Loucy (cell line): ENCODE measurements around the gene NKX2-3.

ENCODE experiments used
- H2AFZ ChIP-seq: fragments of 200-600 bp; sonication (generic); 2 replicates; pipeline ENCODE4 v1.6.0; 2016; ENCODE audit warnings: antibody characterized with exemption, mild to moderate bottlenecking, low read length, moderate library complexity
- H3F3A ChIP-seq: fragments of 200-600 bp; 2 replicates; pipeline ENCODE4 v1.6.0; 2016; ENCODE audit warnings: antibody characterized with exemption, low read depth, mild to moderate bottlenecking
- H3K27me3 ChIP-seq: fragments of 200-600 bp; sonication (generic); 2 replicates; pipeline ENCODE4 v1.6.1; 2014; ENCODE audit warnings: low read length, mild to moderate bottlenecking; ENCODE audit not compliant: insufficient read depth, poor library complexity, severe bottlenecking
- H3K36me3 ChIP-seq: fragments of 200-600 bp; sonication (generic); 2 replicates; pipeline ENCODE4 v1.6.1; 2016; ENCODE audit warnings: low read length; ENCODE audit not compliant: insufficient read depth
- H3K4me1 ChIP-seq: fragments of 200-600 bp; sonication (generic); 2 replicates; pipeline ENCODE4 v1.5.1; 2014; ENCODE audit warnings: low read length, mild to moderate bottlenecking; ENCODE audit not compliant: insufficient read depth, poor library complexity, severe bottlenecking
- H3K4me2 ChIP-seq: fragments of 200-600 bp; sonication (generic); 2 replicates; pipeline ENCODE4 v1.6.0; 2014; ENCODE audit warnings: antibody characterized with exemption, low read length, low read depth, mild to moderate bottlenecking; ENCODE audit not compliant: poor library complexity, severe bottlenecking
- H3K4me3 ChIP-seq: fragments of 200-600 bp; sonication (generic); 2 replicates; pipeline ENCODE4 v1.5.1; 2014; ENCODE audit warnings: low read length, mild to moderate bottlenecking, mixed read lengths; ENCODE audit not compliant: poor library complexity, severe bottlenecking
- H3K79me2 ChIP-seq: fragments of 200-600 bp; sonication (generic); 2 replicates; pipeline ENCODE4 v1.6.1; 2014; ENCODE audit warnings: low read length; ENCODE audit not compliant: insufficient read depth
- H3K9ac ChIP-seq: fragments of 200-600 bp; sonication (generic); 2 replicates; pipeline ENCODE4 v1.6.0; 2014; ENCODE audit warnings: mild to moderate bottlenecking, low read depth, low read length, moderate library complexity; ENCODE audit not compliant: poor library complexity, severe bottlenecking
- H3K9me2 ChIP-seq: fragments of 200-600 bp; sonication (generic); replicated peaks from 2 replicates; pipeline ENCODE4 v1.6.1; 2016; ENCODE audit warnings: low read depth, low read length, mixed read lengths
- H3K9me3 ChIP-seq: fragments of 200-600 bp; sonication (generic); 2 replicates; pipeline ENCODE4 v1.6.1; 2014; ENCODE audit warnings: mild to moderate bottlenecking, antibody characterized with exemption, low read length, low read depth; ENCODE audit not compliant: insufficient read depth
- H4K20me1 ChIP-seq: fragments of 200-600 bp; sonication (generic); 2 replicates; pipeline ENCODE4 v1.6.0; 2014; ENCODE audit warnings: antibody characterized with exemption, low read length, mild to moderate bottlenecking; ENCODE audit not compliant: insufficient read depth, poor library complexity, severe bottlenecking
- CTCF ChIP-seq: fragments of 200-600 bp; sonication (generic); conservative IDR thresholded peaks from 2 replicates; pipeline ENCODE4 v1.5.1; 2014; ENCODE audit warnings: mild to moderate bottlenecking, antibody characterized with exemption, low read length
- EZH2phosphoT487 ChIP-seq: fragments of 200-600 bp; IDR thresholded peaks from 2 replicates; pipeline ENCODE4 v1.6.1; 2018; ENCODE audit warnings: antibody characterized with exemption, mild to moderate bottlenecking, moderate library complexity, borderline replicate concordance

Gene NKX2-3

GRCh38 chr10:99565166-99565565, 32.4 kb downstream of the NKX2-3 start:
- Histone ChIP-seq H3K4me2 (no peak overlapping the region), H4K20me1 (no peaks in the 10 kb centered on the region), H3K9ac (no peak overlapping the region), H3F3A (no peaks in the 10 kb centered on the region), H3K9me2 (no peaks in the 10 kb centered on the region), H2AFZ (no peak overlapping the region), H3K4me1 (no peaks in the 10 kb centered on the region), H3K9me3 (no peaks in the 10 kb centered on the region), H3K79me2 (no peaks in the 10 kb centered on the region), H3K36me3 (no peaks in the 10 kb centered on the region), H3K27me3 (no peaks in the 10 kb centered on the region), H3K4me3 (no peak overlapping the region)
- TF ChIP-seq CTCF, result no peak
- TF ChIP-seq EZH2phosphoT487, result no peak

- no peaks in the 10 kb centered on the region for H3K79me2 ChIP-seq
- no peaks in the 10 kb centered on the region for H3K9me2 ChIP-seq
- no peaks in the 10 kb centered on the region for H3K9me3 ChIP-seq
- no peak overlapping the region for H3K9ac ChIP-seq
- H2AFZ ChIP-seq, result no peak overlapping the region; the same call in 1 of the 2 replicates
- no peak for TF ChIP-seq EZH2phosphoT487
- no peak for TF ChIP-seq CTCF
- no peaks in the 10 kb centered on the region for H3F3A ChIP-seq
- no peak overlapping the region for H3K4me3 ChIP-seq
- H3K4me2 ChIP-seq, result no peak overlapping the region
- H3K36me3 ChIP-seq, result no peaks in the 10 kb centered on the region
- H4K20me1 ChIP-seq, result no peaks in the 10 kb centered on the region
- H3K27me3 ChIP-seq, result no peaks in the 10 kb centered on the region
- no peaks in the 10 kb centered on the region for H3K4me1 ChIP-seq
Observed at GRCh38 chr10:99569253-99569939, 36.7 kb downstream of the NKX2-3 start.

- no peak overlapping the region for H3K4me2 ChIP-seq
- H3K27me3 ChIP-seq, result no peaks in the 10 kb centered on the region
- H3K4me1 ChIP-seq, result no peaks in the 10 kb centered on the region
- no peaks in the 10 kb centered on the region for H4K20me1 ChIP-seq
- no peaks in the 10 kb centered on the region for H3K9me3 ChIP-seq
- H3F3A ChIP-seq, result no peaks in the 10 kb centered on the region
- no peak overlapping the region for H3K4me3 ChIP-seq
- no peak overlapping the region for H3K9ac ChIP-seq
- no peaks in the 10 kb centered on the region for H3K79me2 ChIP-seq
- TF ChIP-seq EZH2phosphoT487, result no peak
- TF ChIP-seq CTCF, result no peak
- H2AFZ ChIP-seq, result no peak overlapping the region
- H3K9me2 ChIP-seq, result no peaks in the 10 kb centered on the region
- no peaks in the 10 kb centered on the region for H3K36me3 ChIP-seq
Observed at GRCh38 chr10:99569961-99570360, 37.2 kb downstream of the NKX2-3 start.
